ENCODE results near the gene ACTR3C.
A peak's percentile ranks its signal among the peaks of the same experiment; 100 is the strongest.

ACTR3C gene

DNA sequence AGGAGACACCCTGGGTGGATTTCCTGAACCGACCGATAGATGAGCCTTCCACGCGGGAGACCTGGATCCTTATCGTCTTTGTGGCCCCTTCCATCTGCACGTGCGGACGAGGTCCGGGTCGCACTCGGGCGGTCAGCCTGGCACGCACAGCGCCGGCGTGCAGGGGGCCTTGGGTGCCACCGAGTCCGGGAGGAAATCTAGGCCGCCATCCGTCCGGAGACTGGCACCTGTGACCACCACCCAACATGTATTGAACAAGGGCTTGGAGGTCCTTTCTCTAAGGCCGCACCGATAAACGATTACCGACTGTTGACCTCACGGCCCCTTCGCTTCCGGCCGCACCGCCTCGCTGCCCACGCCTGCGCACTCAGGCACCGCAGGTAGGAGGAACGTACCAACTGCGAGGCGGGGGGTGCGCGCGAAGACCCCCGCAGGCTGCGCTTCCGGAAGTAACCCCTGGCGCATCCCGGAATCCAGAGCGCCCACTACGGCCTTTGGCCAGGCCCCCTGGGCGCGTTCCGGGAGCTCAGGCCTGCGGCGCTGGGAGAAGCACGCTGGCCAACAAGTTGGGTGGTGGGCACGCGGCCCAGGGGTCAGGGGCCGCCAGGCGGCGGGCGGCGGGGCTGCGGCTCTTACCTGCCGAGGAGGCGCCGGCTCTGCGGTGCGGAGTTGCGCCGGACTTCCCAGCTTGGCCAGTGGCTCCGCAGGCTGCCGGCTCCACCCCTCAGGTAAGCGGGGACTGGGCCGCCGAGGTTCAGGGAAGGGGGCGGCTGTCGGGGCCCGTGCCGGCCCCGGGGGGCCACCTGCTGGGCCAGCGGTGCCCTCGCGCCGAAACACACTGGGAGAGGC lies at the start of gene ACTR3C, which contains the start of gene LRRC61:
Gene ACTR3C (minus strand): TSS at position 713 of the 849 bp plus-strand sequence. CDS start 28,249 bp downstream, outside the sequence.
Gene LRRC61 (plus strand): TSS at position 523 of the 849 bp plus-strand sequence. CDS start 13,507 bp downstream, outside the sequence.
- DNase-seq (ENCODE audit: extremely low spot score, insufficient read length, low read depth): peak; percentile 73
- peak; percentile 88 for FAIRE-seq

GRCh38 chr7:150372271-150373048 lies 49.1 kb upstream of the ACTR3C start:
- DNase-seq (ENCODE audit: extremely low spot score, insufficient read length, low read depth) (no peak), FAIRE-seq (no peak)

DNA sequence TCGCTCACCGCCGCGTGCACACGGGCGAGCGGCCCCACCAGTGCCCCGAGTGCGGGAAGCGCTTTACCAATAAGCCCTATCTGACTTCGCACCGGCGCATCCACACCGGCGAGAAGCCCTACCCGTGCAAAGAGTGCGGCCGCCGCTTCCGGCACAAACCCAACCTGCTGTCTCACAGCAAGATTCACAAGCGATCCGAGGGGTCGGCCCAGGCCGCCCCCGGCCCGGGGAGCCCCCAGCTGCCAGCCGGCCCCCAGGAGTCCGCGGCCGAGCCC lies 48.6 kb upstream of the ACTR3C start:
- DNase-seq (ENCODE audit: extremely low spot score, insufficient read length, low read depth) (no peak), FAIRE-seq (no peak)

GRCh38 chr7:150371131-150371995 lies 48.0 kb upstream of the ACTR3C start:
- no peak for DNase-seq (ENCODE audit: extremely low spot score, insufficient read length, low read depth)
- no peak for FAIRE-seq

DNA sequence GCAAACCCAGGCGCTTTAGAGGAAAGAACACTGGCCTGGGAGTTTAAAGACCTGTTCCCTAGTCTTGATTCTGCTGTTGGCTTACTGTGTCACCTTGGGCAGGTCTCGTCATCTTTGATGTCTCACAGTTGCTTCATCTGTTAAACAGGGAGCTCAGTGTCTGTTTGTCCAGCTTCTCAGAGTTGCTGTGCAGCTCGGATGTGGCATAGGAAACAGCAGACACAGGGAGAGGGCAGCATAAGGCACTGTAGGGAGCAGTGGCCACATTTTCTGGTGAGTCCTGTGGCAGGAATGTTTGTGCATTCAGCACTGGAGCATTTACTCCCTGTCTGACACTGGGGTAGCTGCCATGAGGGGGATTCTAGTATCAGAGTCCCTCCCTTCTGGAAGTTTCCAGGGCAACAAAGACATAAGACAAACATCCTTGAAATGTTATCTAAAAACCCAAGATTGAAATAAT lies 47.3 kb upstream of the ACTR3C start:
- DNase-seq (ENCODE audit: extremely low spot score, insufficient read length, low read depth) (no peak), FAIRE-seq (no peak)

- FAIRE-seq: no peak
- DNase-seq (ENCODE audit: extremely low spot score, insufficient read length, low read depth): no peak
Measured at GRCh38 chr7:150369748-150370501, 46.6 kb upstream of the ACTR3C start.

GRCh38 chr7:150368884-150369747 lies 45.8 kb upstream of the ACTR3C start:
- peak; percentile 83 for FAIRE-seq
- DNase-seq (ENCODE audit: extremely low spot score, insufficient read length, low read depth): no peak

DNA sequence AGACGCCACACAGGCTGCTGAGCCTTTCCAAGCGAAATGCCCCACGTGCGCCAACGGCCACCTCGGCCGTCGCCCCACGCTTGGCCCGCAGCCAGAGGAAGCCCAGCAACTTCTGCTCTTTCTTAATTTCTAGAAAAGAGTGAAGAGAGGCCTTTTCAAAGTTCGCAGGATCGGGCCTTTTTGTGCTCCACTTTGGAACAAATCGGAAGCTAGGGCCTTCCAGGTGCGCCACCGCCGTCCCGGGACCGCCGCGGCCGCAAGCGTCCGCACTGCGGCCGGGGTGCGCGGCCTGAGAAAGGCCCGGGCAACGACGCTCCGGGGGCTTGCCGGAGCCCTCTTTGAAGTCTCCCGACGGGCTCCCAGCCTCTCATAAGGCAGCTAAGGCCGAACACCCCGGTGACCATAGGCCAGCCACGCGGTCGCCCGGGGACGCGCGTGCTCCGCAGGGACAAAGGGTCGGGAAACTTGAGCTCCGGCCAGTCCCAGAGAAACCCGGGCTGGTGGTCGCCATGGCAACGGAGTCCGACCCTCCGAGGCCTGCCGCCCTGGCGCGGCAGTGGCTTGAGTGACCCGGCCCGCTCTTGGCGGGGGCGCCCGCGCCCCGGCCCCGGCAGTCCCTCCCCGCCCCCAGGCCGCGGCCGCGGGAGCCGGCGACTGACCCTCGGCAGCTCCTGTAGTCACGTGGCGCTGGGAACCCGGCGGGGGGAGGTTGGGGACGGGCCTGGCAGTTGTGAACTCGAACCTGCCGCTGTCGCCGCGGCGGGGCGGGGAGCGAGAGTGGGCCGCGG lies 44.9 kb upstream of the ACTR3C start, which contains the start of gene REPIN1:
Gene REPIN1 (plus strand): TSS at position 727 of the 788 bp plus-strand sequence. CDS start 890 bp downstream, outside the sequence.
- DNase-seq (ENCODE audit: extremely low spot score, insufficient read length, low read depth) (no peak), FAIRE-seq (peak; percentile 33)

DNA sequence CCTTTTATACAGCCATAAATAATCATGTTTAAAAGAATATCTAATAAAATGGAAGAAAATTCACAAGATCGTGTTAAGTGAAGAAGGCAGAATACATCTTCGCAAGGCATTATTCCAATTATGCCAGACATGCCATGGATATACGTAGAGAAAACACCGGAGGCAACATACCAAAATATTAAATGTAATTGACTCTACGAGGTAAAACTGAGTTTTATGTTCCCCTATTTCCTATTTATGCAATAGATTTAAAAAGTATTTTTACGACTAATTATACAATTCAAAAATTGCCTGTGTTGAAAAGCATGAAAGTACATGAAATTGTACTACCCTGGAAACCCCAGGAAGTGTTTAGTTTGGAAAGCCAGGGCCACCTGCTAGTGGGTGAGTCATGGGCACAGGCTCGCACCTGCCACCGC lies 44.3 kb upstream of the ACTR3C start:
- DNase-seq (ENCODE audit: extremely low spot score, insufficient read length, low read depth) (no peak), FAIRE-seq (peak; percentile 67)

GRCh38 chr7:150365673-150366398 lies 42.5 kb upstream of the ACTR3C start:
- peak; percentile 36 for FAIRE-seq
- no peak for DNase-seq (ENCODE audit: extremely low spot score, insufficient read length, low read depth)

DNA sequence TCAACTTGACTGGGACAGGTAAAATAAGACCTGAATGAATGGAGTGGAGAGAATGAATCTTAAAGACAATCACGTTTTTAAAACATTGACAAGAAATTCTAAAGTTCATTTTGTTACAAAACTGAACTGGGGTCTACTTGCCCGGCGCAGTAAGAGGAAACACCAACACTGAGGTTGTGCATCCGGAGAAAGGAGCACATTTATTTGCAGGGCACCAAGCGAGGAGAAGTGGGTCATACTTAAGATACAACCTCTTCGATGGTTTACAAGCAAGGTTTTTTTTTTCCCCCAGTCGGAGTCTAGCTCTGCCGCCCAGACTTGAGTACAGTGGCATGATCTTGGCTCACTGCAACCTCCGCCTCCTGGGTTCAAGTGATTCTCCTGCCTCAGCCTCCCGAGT lies 41.8 kb upstream of the ACTR3C start:
- DNase-seq (ENCODE audit: extremely low spot score, insufficient read length, low read depth) (no peak), FAIRE-seq (no peak)

DNA sequence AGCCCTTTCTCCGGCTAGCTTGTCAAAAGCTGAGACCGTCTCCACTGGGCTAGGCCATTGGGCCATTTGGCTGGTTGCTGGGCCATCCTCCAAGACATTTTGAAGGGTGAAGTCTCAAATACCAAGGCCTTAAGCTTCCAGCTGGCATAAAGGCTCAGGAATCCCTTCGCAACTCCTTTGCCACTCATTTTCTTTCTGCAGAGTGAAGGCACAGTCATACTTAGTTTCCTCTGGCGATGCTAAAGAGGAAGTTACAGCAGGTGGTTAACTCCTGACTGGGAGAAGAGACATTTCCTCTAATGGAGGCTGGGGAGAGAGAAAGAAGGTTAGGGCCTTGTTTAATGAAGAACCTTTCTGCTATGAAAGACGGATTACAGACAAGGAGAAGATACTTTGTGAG lies 40.5 kb upstream of the ACTR3C start:
- FAIRE-seq: peak; percentile 81
- DNase-seq (ENCODE audit: extremely low spot score, insufficient read length, low read depth): no peak

GRCh38 chr7:150363370-150363769 lies 40.0 kb upstream of the ACTR3C start:
- FAIRE-seq: no peak
- DNase-seq (ENCODE audit: extremely low spot score, insufficient read length, low read depth): no peak

GRCh38 chr7:150361807-150362621 lies 38.7 kb upstream of the ACTR3C start:
- DNase-seq (ENCODE audit: extremely low spot score, insufficient read length, low read depth): no peak
- FAIRE-seq: no peak

DNA sequence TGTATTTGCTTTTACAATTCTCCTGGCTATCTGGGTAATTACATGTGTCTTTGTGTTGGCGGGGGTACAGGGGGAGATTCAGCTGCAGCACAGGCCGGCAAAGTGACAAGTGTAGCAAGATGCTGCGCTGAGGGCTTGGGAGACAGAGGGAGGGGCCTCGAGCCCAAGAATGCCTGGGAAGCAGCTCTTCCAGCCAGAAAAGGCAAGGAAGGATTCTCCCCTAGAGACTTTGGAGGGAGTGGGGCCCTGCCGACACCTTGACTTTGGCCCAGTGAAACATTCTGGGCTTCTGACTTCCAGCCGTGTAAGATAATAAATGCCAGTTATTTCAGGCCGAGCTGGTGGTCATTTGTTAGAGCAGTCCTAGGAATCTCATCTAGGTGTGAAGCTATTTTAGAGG lies 38.1 kb upstream of the ACTR3C start:
- FAIRE-seq: no peak

GRCh38 chr7:150360363-150361058 lies 37.2 kb upstream of the ACTR3C start:
- FAIRE-seq (no peak), DNase-seq (ENCODE audit: extremely low spot score, insufficient read length, low read depth) (no peak)

More for the DNA sequence above, 38.1 kb upstream of the ACTR3C start:
- DNase-seq (ENCODE audit: extremely low spot score, insufficient read length, low read depth): no peak

Measured in GM18507 (cell line).